Esophagus squamous epithelium (tissue), 5 donors: ENCODE measurements around the gene FOXO3. TPM values are rescaled to one million over a fixed set of nuclear protein-coding genes. Genes with fewer than 3 reads are reported as not detected.

Experiments
- DNase-seq: peaks from one replicate; lab custom pipeline; 2025; lab: John Stamatoyannopoulos, UW
- H3K27ac ChIP-seq, 4 donors: fragments of 200-600 bp; sonication (generic); one replicate each; pipeline ENCODE4 v1.5.1; 2016 to 2019; ENCODE audit warnings: mild to moderate bottlenecking in 1 of 4
- H3K27me3 ChIP-seq, 4 donors: fragments of 200-600 bp; sonication (generic); 1 replicate in 3 of 4; 2 replicates in 1 of 4; pipeline versions ENCODE4 v1.5.1 to v1.6.0; 2017 to 2021; ENCODE audit warnings: antibody characterized with exemption in 1 of 4
- H3K36me3 ChIP-seq, 3 donors: fragments of 200-600 bp; sonication (generic); one replicate each; pipeline ENCODE4 v1.5.1; 2016 to 2019
- H3K4me1 ChIP-seq, 3 donors: fragments of 200-600 bp; sonication (generic); one replicate each; pipeline ENCODE4 v1.5.1; 2017 to 2019
- H3K4me3 ChIP-seq, 4 donors: fragments of 200-600 bp; sonication (generic); 1 replicate in 3 of 4; 2 replicates in 1 of 4; pipeline ENCODE4 v1.5.1; 2016 to 2019; ENCODE audit warnings: mild to moderate bottlenecking in 2 of 4, moderate library complexity in 1 of 4
- H3K9me3 ChIP-seq, 3 donors: fragments of 200-600 bp; sonication (generic); one replicate each; pipeline ENCODE4 v1.5.1; 2016 to 2019
- POLR2A ChIP-seq, 4 donors: fragments of 450-650 bp; IDR thresholded peaks; one replicate each; pipeline ENCODE4 v1.6.1; 2017; ENCODE audit warnings: antibody characterized with exemption in 4 of 4, mild to moderate bottlenecking in 4 of 4, moderate library complexity in 3 of 4
- WGBS, 2 donors: methylation state at CpG; one replicate each; pipeline ENCODE4 v1.1.5; 2018; 5-methylcytosine and 5-hydroxymethylcytosine counted together
- intact Hi-C: fragments of 100-400 bp; cut with DNase I; formaldehyde crosslinking; loops from one replicate; pipeline ENCODE4 v1.15.0; 2022
- total RNA-seq, 4 donors: library from RNA; depleted of rRNA; stranded (reverse); fragments of >200 nt; gene quantifications; one replicate each; pipeline ENCODE4 v1.1.0, GENCODE V29; 2016
- TF ChIP-seq, protein P1 (sequence below), 6 experiments: fragments of 450-650 bp in 4 of 6; fragments of 200-600 bp in 2 of 6; sonication (generic) in 2 of 6; IDR thresholded peaks; one replicate each; pipeline ENCODE4 v1.5.1; 2016 to 2019; ENCODE audit warnings: antibody characterized with exemption in 6 of 6, mild to moderate bottlenecking in 4 of 6, moderate library complexity in 4 of 6
- donor health status: DM: yes; HTN: yes; CAD: no.

Gene FOXO3
- total RNA-seq, 4 donors from 2014 or later: 30.3 to 80.7 (median 34.3) TPM

DNA sequence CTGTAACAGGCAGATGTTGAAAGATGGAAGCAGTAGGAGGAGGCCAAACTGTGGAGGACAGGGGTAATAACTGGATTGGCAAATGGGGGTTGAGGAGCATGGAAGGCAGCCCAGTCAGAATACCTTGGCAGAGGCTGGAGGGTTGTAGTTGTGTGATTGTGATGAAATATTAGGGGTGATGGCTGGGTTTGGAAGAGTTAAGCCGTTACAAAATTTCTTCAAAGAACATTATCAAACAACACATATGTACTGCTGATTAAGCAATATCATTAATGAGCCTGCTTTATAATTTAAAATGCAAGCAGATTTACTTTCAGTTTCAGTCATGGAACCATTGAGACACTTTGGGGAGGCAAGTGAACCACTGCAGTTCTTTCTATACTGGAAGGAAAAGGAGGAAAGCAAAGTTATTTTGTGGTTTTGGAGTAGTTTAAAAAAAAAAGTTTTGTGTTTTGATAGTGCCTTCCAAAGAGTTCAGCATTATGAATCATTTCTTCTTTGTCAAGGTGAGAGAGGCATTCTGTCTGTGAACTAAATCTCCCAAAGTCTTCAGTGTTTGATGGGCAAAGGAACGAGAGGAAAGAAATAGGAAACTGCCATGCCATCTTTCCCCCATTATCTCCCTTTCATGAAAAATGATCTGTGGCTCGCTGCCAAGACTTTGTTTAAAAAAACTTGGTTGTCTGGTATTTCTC is 20.7 kb downstream of the FOXO3 start:
- H3K4me1 ChIP-seq: peaks cover 51 to 98% (median 62%) of the 10 kb centered on the region in 3 donors
- H3K4me3 ChIP-seq: peak overlapping the region in 2 of 4 donors; percentile 9 to 21
- H3K9me3 ChIP-seq: no peaks in the 10 kb centered on the region
- 10 to 20% methylated on average over 3 of the region's 3 CpGs for WGBS, 2 donors
- peak overlapping the region; percentile 75 to 87 (median 78) for H3K27ac ChIP-seq
- H3K27me3 ChIP-seq: no peaks in the 10 kb centered on the region
- intact Hi-C loops: no loop called here
- DNase-seq: no peak
- no peak for TF ChIP-seq POLR2A (IDR thresholded peaks at IDR 0.05)
- TF ChIP-seq, protein P1, sequence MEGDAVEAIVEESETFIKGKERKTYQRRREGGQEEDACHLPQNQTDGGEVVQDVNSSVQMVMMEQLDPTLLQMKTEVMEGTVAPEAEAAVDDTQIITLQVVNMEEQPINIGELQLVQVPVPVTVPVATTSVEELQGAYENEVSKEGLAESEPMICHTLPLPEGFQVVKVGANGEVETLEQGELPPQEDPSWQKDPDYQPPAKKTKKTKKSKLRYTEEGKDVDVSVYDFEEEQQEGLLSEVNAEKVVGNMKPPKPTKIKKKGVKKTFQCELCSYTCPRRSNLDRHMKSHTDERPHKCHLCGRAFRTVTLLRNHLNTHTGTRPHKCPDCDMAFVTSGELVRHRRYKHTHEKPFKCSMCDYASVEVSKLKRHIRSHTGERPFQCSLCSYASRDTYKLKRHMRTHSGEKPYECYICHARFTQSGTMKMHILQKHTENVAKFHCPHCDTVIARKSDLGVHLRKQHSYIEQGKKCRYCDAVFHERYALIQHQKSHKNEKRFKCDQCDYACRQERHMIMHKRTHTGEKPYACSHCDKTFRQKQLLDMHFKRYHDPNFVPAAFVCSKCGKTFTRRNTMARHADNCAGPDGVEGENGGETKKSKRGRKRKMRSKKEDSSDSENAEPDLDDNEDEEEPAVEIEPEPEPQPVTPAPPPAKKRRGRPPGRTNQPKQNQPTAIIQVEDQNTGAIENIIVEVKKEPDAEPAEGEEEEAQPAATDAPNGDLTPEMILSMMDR (IDR thresholded peaks at IDR 0.05): no peak
- peaks cover 0 to 10% (median 0%) of the 10 kb centered on the region in 3 donors for H3K36me3 ChIP-seq

DNA sequence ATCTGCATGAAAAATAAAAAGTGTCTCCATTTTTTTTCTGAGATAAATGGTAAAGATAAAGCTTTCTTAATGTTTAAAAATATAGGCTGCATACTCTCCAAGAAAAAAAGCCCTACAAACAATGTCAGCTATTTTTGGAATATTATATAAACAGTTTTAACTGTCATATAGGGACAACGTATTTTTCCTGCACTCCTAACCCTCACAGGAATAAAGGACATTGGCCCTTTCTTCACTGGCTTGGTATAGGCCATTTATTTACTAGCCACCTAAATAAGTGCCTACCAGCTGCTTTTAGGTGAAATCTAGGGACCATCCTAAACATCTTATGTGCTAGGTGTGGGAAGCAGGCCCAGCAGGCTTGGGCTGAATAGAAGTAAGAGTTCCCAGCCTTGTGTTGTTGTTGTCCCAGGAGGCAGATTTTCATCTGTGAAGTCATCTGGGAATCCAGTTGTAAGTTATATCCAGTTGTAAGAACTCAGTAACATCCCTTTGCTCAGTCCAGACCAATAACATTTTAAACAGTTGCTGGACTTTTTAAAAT is 21.3 kb downstream of the FOXO3 start:
- DNase-seq: no peak
- Histone ChIP-seq H3K9me3 (no peaks in the 10 kb centered on the region), H3K36me3 (peaks cover 0 to 10% (median 0%) of the 10 kb centered on the region in 3 donors), H3K4me1 (peaks cover 56 to 98% (median 64%) of the 10 kb centered on the region in 3 donors), H3K27me3 (no peaks in the 10 kb centered on the region), H3K27ac (peak overlapping the region; percentile 75 to 87 (median 78)), H3K4me3 (peak overlapping the region in 1 of 4 donors; percentile 21)
- TF ChIP-seq, protein P1 (IDR thresholded peaks at IDR 0.05): no peak
- no peak for TF ChIP-seq POLR2A (IDR thresholded peaks at IDR 0.05)
- WGBS, 2 donors: 23 to 29% methylated on average over 1 of the region's 1 CpG
- intact Hi-C loops: no loop called here

DNA sequence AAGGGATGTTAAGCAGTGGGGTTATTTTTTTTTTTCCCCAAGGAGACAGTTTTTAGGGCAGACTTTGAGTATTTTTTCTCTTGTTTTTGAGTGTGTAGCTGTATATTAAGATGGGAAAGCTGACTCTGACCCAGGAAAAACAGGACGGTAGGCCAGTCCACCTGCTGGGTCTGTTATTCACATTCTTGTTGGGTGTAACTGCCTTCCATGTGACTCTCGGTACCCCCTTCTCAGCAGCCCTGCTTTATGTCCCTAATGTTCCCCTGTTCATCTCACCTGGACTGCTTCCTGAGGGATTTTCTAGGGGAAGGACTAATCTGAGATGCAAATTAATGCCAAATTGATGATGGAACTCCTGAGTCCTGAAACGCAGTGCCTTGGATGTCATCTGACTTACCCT is 21.9 kb downstream of the FOXO3 start:
- Histone ChIP-seq H3K9me3 (no peaks in the 10 kb centered on the region), H3K4me3 (no peak overlapping the region), H3K27ac (peak overlapping the region; percentile 42 to 87 (median 78)), H3K4me1 (peaks cover 56 to 98% (median 70%) of the 10 kb centered on the region in 3 donors), H3K27me3 (no peaks in the 10 kb centered on the region), H3K36me3 (peaks cover 0 to 6% (median 0%) of the 10 kb centered on the region in 3 donors)
- WGBS, 2 donors: 59 to 69% methylated on average over 3 of the region's 3 CpGs
- intact Hi-C loops: no loop called here
- DNase-seq: no peak
- TF ChIP-seq, protein P1 (IDR thresholded peaks at IDR 0.05): no peak
- TF ChIP-seq POLR2A (IDR thresholded peaks at IDR 0.05): no peak

DNA sequence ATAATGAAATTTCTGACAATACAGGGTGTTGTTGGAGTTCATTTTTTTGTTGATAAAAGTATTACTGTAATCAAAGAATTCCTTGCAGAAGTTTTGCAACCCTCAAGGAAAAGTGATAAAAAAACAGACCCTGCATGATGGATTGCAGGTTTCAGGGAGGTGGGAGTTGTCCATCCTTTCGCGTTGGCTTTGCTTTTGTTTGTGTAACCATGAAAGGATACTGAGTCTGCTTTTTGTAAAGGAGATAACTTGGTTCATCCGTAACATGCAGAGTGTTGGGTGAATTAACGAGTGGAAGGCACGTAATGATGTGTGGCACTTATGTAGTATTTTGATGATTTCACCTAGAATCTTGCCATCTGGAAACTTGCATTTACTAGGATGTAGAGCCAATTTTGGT is 23.6 kb downstream of the FOXO3 start:
- 61 to 75% methylated on average over 5 of the region's 5 CpGs for WGBS, 2 donors
- Histone ChIP-seq H3K36me3 (no peaks in the 10 kb centered on the region), H3K4me3 (no peak overlapping the region), H3K4me1 (peaks cover 61 to 98% (median 80%) of the 10 kb centered on the region in 3 donors), H3K27ac (peak overlapping the region in 3 of 4 donors; percentile 45 to 87 (median 79)), H3K9me3 (no peaks in the 10 kb centered on the region), H3K27me3 (no peaks in the 10 kb centered on the region)
- TF ChIP-seq POLR2A (IDR thresholded peaks at IDR 0.05): no peak
- TF ChIP-seq, protein P1 (IDR thresholded peaks at IDR 0.05): no peak
- no peak for DNase-seq
- intact Hi-C loops: no loop called here

DNA sequence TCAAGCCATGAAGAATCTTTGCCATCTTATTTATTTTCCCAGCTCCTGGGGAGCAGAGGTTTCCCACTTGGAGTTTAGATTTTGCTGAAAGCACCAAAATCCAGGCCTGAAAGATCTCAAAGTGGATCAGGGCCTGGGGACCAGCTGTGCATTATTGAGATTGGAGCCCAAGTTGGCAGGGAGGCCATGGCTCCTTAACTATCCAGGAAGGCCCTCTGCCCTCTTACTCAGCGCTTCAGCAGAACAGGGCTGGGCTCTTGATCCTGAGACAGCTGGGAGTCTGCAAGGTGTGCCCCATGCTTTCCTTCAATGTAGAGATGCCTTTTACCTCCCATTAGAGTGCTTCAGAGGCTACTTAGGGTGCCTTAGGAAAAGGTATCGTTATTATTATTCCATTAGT is 24.6 kb downstream of the FOXO3 start:
- H3K4me1 ChIP-seq: peaks cover 69 to 98% (median 82%) of the 10 kb centered on the region in 3 donors
- intact Hi-C loops: no loop called here

More for the DNA sequence above, 24.6 kb downstream of the FOXO3 start:
- H3K9me3 ChIP-seq: no peaks in the 10 kb centered on the region
- 100% methylated on average over 1 to 2 of the region's 2 CpGs for WGBS, 2 donors
- H3K4me3 ChIP-seq: no peak overlapping the region
- no peak for DNase-seq
- peak overlapping the region; percentile 68 to 92 (median 82) for H3K27ac ChIP-seq
- H3K27me3 ChIP-seq: no peaks in the 10 kb centered on the region
- no peaks in the 10 kb centered on the region for H3K36me3 ChIP-seq
- TF ChIP-seq, protein P1 (IDR thresholded peaks at IDR 0.05): no peak
- no peak for TF ChIP-seq POLR2A (IDR thresholded peaks at IDR 0.05)
